ENCODE results near the gene PTPRJ.
A peak's percentile ranks its signal among the peaks of the same experiment; 100 is the strongest.

PTPRJ gene

DNA sequence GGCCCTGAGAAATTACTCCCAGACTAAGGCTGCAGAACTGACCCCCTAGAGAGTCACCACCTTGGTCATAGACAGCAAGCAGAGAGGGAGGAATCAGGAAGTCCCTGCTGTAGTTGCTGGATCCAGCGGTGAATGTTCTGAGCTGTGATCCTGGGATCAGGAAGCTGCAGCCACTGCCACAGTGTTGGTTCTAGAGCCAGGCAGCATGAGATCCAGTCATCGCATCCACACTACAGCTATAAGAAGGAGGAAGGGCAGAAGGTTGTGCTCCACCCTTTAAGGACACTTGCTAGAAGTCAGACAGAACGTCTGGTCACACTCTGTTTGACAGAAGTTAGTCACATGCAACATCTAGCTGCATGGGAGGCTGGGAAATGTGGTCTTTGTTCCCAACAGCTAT, 131.5 kb downstream of the PTPRJ start:
- CTCF ChIA-PET, result interaction anchor here (6.9 kb wide), 1 partner anchor 176 kb away, joined by 108 read pairs; no protein-coding TSS in a partner anchor
- POLR2A ChIA-PET (ENCODE audit: low non-redundant PET), result no interaction called here
- no peak overlapping the region for H3K27ac ChIP-seq

DNA sequence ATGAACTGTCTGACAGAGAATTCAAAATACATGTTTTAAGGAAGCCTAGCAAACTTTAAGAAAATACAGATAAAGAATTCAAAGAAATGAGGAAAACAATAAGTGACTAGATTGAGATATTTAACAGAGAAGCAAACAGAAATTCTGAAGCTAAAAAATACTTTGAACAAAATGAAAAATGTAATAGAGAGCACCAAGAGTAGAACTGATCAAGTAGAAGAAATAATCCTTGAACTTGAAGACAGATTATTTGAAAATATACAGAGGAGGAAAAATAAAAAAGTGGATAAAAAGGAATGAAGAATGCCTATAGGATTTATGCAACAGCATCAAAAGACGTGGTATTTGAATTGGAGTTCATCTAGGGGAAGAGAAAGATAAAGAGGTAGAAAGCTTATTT, 134.4 kb downstream of the PTPRJ start:
- no peak for DNase-seq (ENCODE audit: low spot score)
- CTCF ChIA-PET, result interaction anchor here (0.6 to 1.3 kb wide), 3 partner anchors 97 to 185 kb away, joined by 3 to 7 read pairs (median 4); no protein-coding TSS in a partner anchor
- POLR2A ChIA-PET (ENCODE audit: low non-redundant PET), result no interaction called here
- TF ChIP-seq, protein P1, sequence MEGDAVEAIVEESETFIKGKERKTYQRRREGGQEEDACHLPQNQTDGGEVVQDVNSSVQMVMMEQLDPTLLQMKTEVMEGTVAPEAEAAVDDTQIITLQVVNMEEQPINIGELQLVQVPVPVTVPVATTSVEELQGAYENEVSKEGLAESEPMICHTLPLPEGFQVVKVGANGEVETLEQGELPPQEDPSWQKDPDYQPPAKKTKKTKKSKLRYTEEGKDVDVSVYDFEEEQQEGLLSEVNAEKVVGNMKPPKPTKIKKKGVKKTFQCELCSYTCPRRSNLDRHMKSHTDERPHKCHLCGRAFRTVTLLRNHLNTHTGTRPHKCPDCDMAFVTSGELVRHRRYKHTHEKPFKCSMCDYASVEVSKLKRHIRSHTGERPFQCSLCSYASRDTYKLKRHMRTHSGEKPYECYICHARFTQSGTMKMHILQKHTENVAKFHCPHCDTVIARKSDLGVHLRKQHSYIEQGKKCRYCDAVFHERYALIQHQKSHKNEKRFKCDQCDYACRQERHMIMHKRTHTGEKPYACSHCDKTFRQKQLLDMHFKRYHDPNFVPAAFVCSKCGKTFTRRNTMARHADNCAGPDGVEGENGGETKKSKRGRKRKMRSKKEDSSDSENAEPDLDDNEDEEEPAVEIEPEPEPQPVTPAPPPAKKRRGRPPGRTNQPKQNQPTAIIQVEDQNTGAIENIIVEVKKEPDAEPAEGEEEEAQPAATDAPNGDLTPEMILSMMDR (conservative IDR thresholded peaks at IDR 0.05; ENCODE audit: low read depth), result no peak
- no peak overlapping the region for H3K27ac ChIP-seq

More for the DNA sequence above, 131.5 kb downstream of the PTPRJ start:
- TF ChIP-seq, protein P1 (conservative IDR thresholded peaks at IDR 0.05; ENCODE audit: low read depth), result no peak
- no peak for DNase-seq (ENCODE audit: low spot score)

DNA sequence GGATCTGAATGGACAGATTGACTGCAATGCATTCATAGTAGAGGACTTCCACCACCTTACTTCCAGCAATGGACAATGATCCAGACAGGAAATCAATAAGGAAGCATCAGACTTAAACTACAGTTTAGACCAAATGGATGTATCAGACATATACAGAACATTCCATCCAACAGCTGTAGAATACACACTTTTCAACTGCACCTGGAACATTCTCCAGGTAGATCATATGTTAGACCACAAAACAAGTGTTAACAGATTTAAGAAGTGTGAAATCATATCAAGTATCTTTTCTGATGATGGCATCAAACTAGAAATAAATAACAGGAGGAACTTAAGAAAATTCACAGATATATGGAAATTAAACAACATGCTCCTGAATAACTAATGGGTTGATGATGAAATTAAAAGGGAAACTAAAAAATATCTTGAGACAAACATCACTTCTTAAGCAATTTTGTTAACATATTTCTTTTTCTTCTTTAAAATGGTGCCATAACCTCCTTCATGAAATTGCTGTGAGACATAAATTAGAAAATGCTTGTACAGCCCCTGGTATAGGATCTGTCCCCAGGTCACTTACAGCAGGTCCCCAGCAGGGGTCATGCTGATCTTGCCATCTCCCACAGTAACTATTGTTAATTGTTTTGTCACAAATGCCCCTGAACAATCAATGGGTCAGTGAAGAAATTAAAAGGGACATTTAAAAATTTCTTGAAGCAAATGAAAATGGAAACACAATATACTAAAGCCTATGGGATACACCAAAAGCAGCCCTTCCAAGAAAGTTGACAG, 136.3 kb downstream of the PTPRJ start:
- ChIA-PET CTCF (interaction anchor here (0.7 kb wide), 1 partner anchor 10 kb away, joined by 4 read pairs; no protein-coding TSS in a partner anchor), POLR2A (ENCODE audit: low non-redundant PET) (interaction anchor here (0.5 kb wide), 1 partner anchor 171 kb away, joined by 5 read pairs; no protein-coding TSS in a partner anchor)
- TF ChIP-seq, protein P1 (conservative IDR thresholded peaks at IDR 0.05; ENCODE audit: low read depth), result peak; percentile 28
- no peak overlapping the region for H3K27ac ChIP-seq
- no peak for DNase-seq (ENCODE audit: low spot score)

DNA sequence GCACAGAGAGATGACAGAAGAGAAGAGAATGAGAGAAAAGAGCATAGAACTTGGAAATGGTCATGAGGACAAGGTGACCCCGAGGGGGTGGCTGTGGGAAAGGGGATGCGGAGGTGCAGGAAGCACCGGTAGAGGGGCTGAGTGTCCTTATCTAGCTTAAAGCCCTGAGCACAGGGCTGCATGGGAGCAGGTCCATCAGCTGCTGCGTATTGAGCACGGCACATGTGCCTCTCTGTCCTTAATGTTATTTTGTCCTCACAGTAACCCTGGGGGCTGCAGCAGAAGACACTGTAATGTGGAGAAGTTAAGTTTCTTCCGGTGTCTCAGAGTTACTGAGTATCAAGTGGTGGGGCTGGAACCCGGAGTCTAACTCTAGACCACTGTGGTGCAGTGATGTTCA, 141.9 kb downstream of the PTPRJ start:
- H3K27ac ChIP-seq, result no peak overlapping the region
- ChIA-PET POLR2A (ENCODE audit: low non-redundant PET) (no interaction called here), CTCF (no interaction called here)
- TF ChIP-seq, protein P1 (conservative IDR thresholded peaks at IDR 0.05; ENCODE audit: low read depth), result no peak
- DNase-seq (ENCODE audit: low spot score), result no peak

DNA sequence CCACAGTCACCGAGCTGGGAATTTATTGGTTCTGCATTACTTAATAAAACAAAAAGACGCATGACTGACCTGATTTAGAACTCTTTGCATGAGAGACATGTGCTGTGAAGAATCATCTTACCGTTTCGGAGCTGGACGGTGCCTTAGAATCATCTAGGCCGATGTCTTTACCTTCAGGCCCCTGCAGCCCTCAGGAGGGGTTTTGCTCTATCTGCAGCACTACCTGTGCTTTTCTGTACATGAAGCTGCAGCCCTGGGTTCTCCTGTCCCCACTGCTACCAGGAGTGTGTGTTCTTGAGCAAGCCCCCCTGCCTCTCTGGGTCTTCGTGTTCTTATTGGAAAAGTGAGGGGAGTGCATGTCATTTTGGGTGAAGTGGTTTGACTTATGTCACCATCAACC, 142.3 kb downstream of the PTPRJ start:
- ChIA-PET CTCF (no interaction called here), POLR2A (ENCODE audit: low non-redundant PET) (no interaction called here)
- H3K27ac ChIP-seq, result no peak overlapping the region
- TF ChIP-seq, protein P1 (conservative IDR thresholded peaks at IDR 0.05; ENCODE audit: low read depth), result no peak
- DNase-seq (ENCODE audit: low spot score), result no peak

DNA sequence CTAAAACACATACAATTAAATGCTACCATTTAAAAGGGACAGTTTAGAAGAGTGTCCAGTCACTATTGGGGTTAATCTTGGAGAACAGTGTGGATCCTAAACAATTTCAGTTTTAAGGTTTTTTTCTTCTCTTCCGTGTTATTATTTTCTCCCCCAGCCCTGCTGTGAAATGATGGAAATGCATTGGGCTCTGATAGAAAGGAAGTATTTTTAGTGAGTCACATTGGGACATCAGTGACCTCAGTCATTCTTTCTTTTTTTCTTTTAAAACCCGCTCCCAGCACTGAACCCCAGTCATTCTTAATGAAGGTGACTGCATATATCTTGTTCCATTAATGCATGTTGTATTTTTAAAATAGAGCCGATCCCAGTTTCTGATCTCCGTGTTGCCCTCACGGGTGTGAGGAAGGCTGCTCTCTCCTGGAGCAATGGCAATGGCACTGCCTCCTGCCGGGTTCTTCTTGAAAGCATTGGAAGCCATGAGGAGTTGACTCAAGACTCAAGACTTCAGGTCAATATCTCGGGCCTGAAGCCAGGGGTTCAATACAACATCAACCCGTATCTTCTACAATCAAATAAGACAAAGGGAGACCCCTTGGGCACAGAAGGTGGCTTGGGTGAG, 143.0 kb downstream of the PTPRJ start:
- no peak overlapping the region for H3K27ac ChIP-seq
- CTCF ChIA-PET, result no interaction called here
- no peak for DNase-seq (ENCODE audit: low spot score)
- POLR2A ChIA-PET (ENCODE audit: low non-redundant PET), result no interaction called here
- TF ChIP-seq, protein P1 (conservative IDR thresholded peaks at IDR 0.05; ENCODE audit: low read depth), result no peak
